ENCODE measurements around the gene VAMP2. TPM values are rescaled to one million over a fixed set of nuclear protein-coding genes. Genes with fewer than 3 reads are reported as not detected.
A peak's percentile ranks its signal among the peaks of the same experiment; 100 is the strongest.

Gene VAMP2
- 100 to 1,000 TPM; 116 to 118 TPM for total RNA-seq

DNA sequence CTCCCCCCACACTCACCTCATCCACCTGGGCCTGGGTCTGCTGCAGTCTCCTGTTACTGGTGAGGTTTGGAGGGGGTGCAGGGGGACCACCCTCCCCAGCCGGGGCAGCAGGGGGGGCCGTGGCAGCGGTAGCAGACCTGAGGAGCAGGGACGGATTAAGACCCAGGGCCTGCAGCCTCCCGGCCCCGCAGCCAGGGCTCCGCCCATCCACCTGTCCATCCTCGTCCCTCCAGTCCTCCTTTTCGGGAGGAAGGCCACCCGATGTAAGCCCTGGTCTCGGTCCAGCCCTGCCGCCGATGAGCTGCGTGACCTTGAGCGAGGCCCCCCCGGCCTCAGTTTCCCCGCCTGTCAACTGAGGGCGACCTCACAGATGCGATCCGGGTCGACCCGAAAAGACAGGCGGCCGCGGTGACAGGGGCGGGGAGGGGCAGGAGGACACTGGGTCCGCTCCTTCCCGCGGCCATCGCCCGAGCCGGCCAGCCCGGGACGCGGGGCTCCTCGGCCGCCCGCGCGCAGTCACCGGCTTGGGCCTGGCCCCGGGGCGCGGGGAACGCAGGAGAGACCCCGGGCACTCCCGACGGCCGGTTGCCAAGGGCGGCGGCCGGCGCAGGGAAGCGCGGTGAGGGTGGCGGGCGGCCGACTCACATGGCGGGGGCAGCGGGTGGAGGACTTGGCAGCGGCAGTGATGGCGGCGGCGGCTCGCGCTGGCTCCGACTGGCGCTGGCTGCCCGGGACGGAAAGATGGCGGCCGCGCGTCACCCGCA is at the start of gene VAMP2:
Gene VAMP2 (minus strand): TSS at position 716 of the 764 bp plus-strand sequence. CDS start 69 bp downstream, at position 647.
- Mint-ChIP-seq H3K4me3 (peak within 1 kb of the TSS; percentile 88), H3K36me3 (peaks cover 23% of the 10 kb centered on the region), H3K27me3 (no peaks in the 10 kb centered on the region), H3K4me1 (peaks cover 47% of the 10 kb centered on the region), H3K27ac (peak within 1 kb of the TSS; percentile 100), H3K9me3 (no peaks in the 10 kb centered on the region)
- ATAC-seq (ENCODE audit: low read depth): peak; percentile 41
- POLR2A ChIA-PET: interaction anchor here (2.2 to 14.8 kb wide), 3 partner anchors 10 to 43 kb away, joined by 10 to 384 read pairs (median 13); partner anchors contain the start of gene BORCS6
- DNase-seq: peak; percentile 95

DNA sequence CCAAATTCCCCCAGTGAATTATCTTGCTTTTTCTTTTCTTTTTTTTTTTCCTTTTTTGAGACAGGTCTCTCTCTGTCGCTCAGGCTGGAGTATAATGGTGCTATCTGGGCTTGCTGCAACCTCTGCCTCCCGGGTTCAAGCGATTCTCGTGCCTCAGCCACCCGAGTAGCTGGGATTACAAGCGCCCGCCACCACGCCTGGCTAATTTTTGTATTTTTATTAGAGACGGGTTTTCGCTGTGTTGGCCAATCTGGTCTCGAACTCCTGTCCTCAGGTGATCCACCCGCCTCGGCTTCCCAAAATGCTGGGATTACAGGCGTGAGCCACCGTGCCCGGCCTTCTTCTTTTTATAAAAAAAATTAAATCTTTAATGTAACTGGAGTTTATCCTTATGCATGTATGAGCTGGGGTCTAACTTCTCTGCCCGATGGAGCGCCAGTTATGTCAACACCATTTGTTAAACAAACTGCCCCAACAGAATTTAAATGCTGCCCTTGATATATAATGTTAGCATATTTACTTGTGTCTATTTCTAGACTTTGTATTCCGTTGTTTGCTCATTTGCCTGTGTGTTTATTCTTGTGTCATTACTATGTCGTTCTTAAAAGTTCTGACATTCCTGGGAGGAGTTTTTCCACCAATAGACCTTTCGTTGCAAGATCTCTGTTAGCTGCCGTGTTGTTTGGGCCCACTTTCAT is 48.2 kb upstream of the VAMP2 start:
- Mint-ChIP-seq H3K36me3 (peaks cover 24% of the 10 kb centered on the region), H3K4me1 (peaks cover 27% of the 10 kb centered on the region), H3K27me3 (peaks cover 3% of the 10 kb centered on the region), H3K4me3 (peak overlapping the region; percentile 96), H3K27ac (peak overlapping the region; percentile 92), H3K9me3 (no peaks in the 10 kb centered on the region)
- DNase-seq: no peak
- ATAC-seq (ENCODE audit: low read depth): peak; percentile 40
- POLR2A ChIA-PET: interaction anchor here (0.7 to 8.1 kb wide), 19 partner anchors 11 to 354 kb away, joined by 3 to 87 read pairs (median 6); partner anchors contain the start of genes BORCS6, CTC1, HES7 and KRABD2

GRCh38 chr17:8209907-8210760 is 47.4 kb upstream of the VAMP2 start, which contains the start of gene AURKB:
Gene AURKB (minus strand): TSS chr17:8210575. CDS start chr17:8210224, 351 bp downstream.
- Mint-ChIP-seq H3K4me1 (peaks cover 27% of the 10 kb centered on the region), H3K36me3 (peaks cover 26% of the 10 kb centered on the region), H3K4me3 (peak within 1 kb of the TSS; percentile 96), H3K9me3 (no peaks in the 10 kb centered on the region), H3K27me3 (peaks cover 3% of the 10 kb centered on the region), H3K27ac (peak within 1 kb of the TSS; percentile 92)
- ATAC-seq (ENCODE audit: low read depth) (peak; percentile 97), DNase-seq (peak; percentile 87)
- POLR2A ChIA-PET: interaction anchor here (0.6 to 8.1 kb wide), 20 partner anchors 10 to 353 kb away, joined by 3 to 87 read pairs (median 6); partner anchors contain the start of genes BORCS6, CTC1, HES7 and KRABD2

DNA sequence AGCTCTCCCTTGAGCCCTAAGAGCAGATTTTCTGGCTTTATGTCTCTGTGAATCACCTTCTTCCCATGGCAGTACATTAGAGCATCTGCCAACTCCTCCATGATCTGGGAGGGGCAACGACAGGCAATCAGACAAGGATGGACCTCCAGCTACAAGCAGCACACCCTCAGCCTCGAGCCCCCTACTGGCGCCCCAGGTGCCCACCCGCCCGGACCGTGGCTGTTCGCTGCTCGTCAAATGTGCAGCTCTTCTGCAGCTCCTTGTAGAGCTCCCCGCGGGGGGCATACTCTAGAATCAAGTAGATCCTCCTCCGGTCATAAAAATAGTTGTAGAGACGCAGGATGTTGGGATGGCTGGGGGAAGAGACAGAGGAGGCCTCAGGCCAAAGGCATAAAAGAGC is 43.8 kb upstream of the VAMP2 start:
- ATAC-seq (ENCODE audit: low read depth) (no peak), DNase-seq (no peak)
- no peaks in the 10 kb centered on the region for H3K27me3 Mint-ChIP-seq
- H3K4me1 Mint-ChIP-seq: peaks cover 30% of the 10 kb centered on the region
- no peaks in the 10 kb centered on the region for H3K9me3 Mint-ChIP-seq
- H3K4me3 Mint-ChIP-seq: peak overlapping the region; percentile 21
- H3K36me3 Mint-ChIP-seq: peaks cover 48% of the 10 kb centered on the region
- H3K27ac Mint-ChIP-seq: peak overlapping the region; percentile 44
- POLR2A ChIA-PET: interaction anchor here (2.5 to 8.1 kb wide), 2 partner anchors 13 to 16 kb away, joined by 10 to 87 read pairs; no protein-coding TSS in a partner anchor

- POLR2A ChIA-PET: interaction anchor here (0.7 to 1.6 kb wide), 5 partner anchors 10 to 42 kb away, joined by 3 to 8 read pairs (median 3); partner anchors contain the start of genes BORCS6 and CTC1
- Mint-ChIP-seq H3K4me1 (peaks cover 29% of the 10 kb centered on the region), H3K27me3 (no peaks in the 10 kb centered on the region), H3K27ac (no peak overlapping the region), H3K36me3 (peaks cover 51% of the 10 kb centered on the region), H3K9me3 (no peaks in the 10 kb centered on the region), H3K4me3 (no peak overlapping the region)
- DNase-seq (no peak), ATAC-seq (ENCODE audit: low read depth) (no peak)
These were observed 42.2 kb upstream of the VAMP2 start for GRCh38 chr17:8204761-8205555.

DNA sequence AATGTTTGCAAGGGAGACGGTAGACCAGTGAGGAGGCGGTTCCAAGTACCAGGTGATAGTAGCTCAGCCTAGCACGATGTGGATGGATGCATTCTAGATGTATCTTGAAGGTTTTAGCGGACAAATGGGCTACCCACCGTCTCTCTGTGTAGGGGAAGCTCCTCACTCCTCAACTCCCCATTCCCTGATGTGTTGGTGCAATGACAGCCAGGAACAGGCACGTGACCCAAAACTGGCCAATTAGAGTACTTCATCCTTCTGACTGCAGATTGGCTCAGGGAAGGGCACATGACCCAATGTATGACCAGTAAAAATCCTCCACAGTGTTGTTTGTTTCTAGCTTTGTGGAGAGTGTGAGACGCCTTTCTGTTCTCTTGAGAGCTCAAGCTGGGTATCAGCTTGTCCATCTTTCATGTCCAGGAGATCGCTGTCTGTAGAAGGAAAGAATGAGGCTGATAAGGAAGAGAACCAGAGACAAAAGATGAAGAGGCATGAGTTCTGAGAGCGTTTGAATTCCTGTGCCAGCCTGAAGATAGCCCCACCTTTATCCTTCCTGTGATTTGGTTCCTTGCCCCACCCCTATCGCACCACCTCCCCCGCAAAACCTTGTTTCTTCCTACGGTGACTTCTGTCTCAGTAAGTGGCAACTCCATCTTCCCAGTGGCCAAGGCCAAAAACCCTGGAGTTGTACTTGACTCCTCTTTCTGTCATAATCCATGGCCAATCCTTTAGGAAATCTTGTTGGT is 29.5 kb upstream of the VAMP2 start:
- peaks cover 16% of the 10 kb centered on the region for H3K4me1 Mint-ChIP-seq
- H3K27me3 Mint-ChIP-seq: no peaks in the 10 kb centered on the region
- H3K36me3 Mint-ChIP-seq: no peaks in the 10 kb centered on the region
- no peaks in the 10 kb centered on the region for H3K9me3 Mint-ChIP-seq
- DNase-seq (peak; percentile 60), ATAC-seq (ENCODE audit: low read depth) (peak; percentile 46)
- no peak overlapping the region for H3K4me3 Mint-ChIP-seq
- H3K27ac Mint-ChIP-seq: no peak overlapping the region
- POLR2A ChIA-PET: interaction anchor here (0.8 to 9.0 kb wide), 11 partner anchors 8 to 103 kb away, joined by 3 to 130 read pairs (median 6); partner anchors contain the start of genes AURKB, CTC1, RANGRF and SLC25A35

GRCh38 chr17:8190506-8190905 is 27.8 kb upstream of the VAMP2 start:
- H3K4me1 Mint-ChIP-seq: peaks cover 10% of the 10 kb centered on the region

GRCh38 chr17:8189711-8190477 is 27.1 kb upstream of the VAMP2 start, which contains the start of gene BORCS6:
Gene BORCS6 (minus strand): TSS chr17:8190180. CDS start chr17:8190140, 40 bp downstream.
- Mint-ChIP-seq H3K9me3 (no peaks in the 10 kb centered on the region), H3K36me3 (no peaks in the 10 kb centered on the region), H3K27me3 (no peaks in the 10 kb centered on the region), H3K4me3 (no peak within 1 kb of the TSS), H3K4me1 (peaks cover 10% of the 10 kb centered on the region), H3K27ac (peak within 1 kb of the TSS; percentile 95)
- ATAC-seq (ENCODE audit: low read depth) (peak; percentile 66), DNase-seq (peak; percentile 90)
- POLR2A ChIA-PET: interaction anchor here (0.6 to 9.0 kb wide), 15 partner anchors 9 to 105 kb away, joined by 3 to 130 read pairs (median 13); partner anchors contain the start of genes AURKB, CTC1, HES7 and PFAS

More at GRCh38 chr17:8190506-8190905, 27.8 kb upstream of the VAMP2 start:
- Mint-ChIP-seq H3K36me3 (no peaks in the 10 kb centered on the region), H3K27ac (peak overlapping the region; percentile 95), H3K9me3 (no peaks in the 10 kb centered on the region), H3K27me3 (no peaks in the 10 kb centered on the region), H3K4me3 (no peak overlapping the region)
- ATAC-seq (ENCODE audit: low read depth): no peak
- no peak for DNase-seq
- POLR2A ChIA-PET: interaction anchor here (0.6 to 9.0 kb wide), 12 partner anchors 9 to 105 kb away, joined by 3 to 130 read pairs (median 13); partner anchors contain the start of genes AURKB, CTC1, SLC25A35 and TMEM107

DNA sequence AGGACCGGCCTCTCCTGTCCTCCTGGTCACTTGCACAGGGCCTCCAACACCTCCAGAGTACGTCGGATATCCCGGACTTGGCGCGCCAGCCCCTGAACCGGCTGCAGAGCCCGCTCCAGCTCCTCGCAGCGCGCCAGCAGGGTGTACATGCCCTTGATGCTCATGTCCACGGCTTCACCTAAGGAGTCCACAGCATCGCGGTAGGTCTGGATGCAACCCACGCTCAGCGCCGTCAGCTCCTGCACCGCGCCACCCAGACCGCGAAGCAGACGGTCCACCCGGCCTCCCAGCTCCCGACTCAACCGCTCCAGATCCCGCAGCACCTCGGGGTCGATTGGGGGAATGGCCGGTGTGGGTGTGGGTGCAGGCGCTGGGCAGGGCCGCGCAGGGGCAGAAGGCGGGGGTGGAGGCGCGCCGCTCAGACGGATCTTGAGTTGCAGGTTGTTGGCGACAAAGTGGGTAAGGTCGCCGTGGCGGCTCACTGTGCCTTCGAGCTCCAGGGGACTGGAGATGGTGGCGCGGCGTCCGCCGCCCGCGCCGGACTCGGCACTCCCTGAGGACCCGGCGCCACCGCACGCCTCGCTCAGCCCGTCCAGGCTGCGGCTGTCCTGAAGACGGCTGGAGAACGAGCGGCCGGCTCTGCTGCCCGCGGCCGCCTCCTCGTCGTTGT is 26.4 kb upstream of the VAMP2 start:
- no peaks in the 10 kb centered on the region for H3K27me3 Mint-ChIP-seq
- peaks cover 10% of the 10 kb centered on the region for H3K4me1 Mint-ChIP-seq
- DNase-seq (no peak), ATAC-seq (ENCODE audit: low read depth) (no peak)
- no peaks in the 10 kb centered on the region for H3K36me3 Mint-ChIP-seq
- POLR2A ChIA-PET: interaction anchor here (0.6 to 9.0 kb wide), 13 partner anchors 10 to 69 kb away, joined by 3 to 130 read pairs (median 13); partner anchors contain the start of genes AURKB, CTC1, HES7 and PFAS
- H3K9me3 Mint-ChIP-seq: no peaks in the 10 kb centered on the region
- peak overlapping the region; percentile 95 for H3K27ac Mint-ChIP-seq
- H3K4me3 Mint-ChIP-seq: no peak overlapping the region

DNA sequence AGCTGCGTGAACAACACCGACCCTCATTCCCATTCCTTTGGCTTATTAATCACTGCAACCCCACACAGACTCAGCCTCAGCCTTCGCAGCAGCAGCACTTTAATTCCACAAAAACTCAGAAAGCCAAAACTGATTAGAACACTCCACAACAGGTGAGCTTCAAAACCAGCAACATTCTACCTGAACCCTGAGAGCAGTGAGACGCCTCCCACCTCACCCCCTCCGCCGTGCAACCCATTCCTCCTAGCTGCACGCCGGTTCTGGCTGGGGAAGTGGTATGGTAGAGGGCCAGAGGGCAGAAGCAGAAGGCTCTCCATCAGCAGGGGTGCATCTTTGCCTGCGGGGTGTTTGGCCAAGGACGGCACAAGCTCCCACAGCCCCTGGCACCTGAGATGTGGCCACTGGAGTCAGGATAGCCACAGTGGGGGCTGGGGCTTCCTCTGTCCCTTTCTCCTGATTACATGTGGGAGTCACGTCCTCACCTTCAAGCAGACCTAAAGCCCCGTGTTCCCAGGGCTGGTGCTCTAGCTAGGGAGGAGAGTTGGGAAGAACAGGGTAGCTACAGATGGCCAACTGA is 25.6 kb upstream of the VAMP2 start:
- POLR2A ChIA-PET: interaction anchor here (1.3 to 9.0 kb wide), 11 partner anchors 11 to 107 kb away, joined by 4 to 130 read pairs (median 13); partner anchors contain the start of genes AURKB, CTC1, HES7 and PFAS
- H3K9me3 Mint-ChIP-seq: no peaks in the 10 kb centered on the region
- DNase-seq (peak; percentile 44), ATAC-seq (ENCODE audit: low read depth) (no peak)
- peaks cover 14% of the 10 kb centered on the region for H3K4me1 Mint-ChIP-seq
- no peaks in the 10 kb centered on the region for H3K36me3 Mint-ChIP-seq
- no peak overlapping the region for H3K4me3 Mint-ChIP-seq
- H3K27me3 Mint-ChIP-seq: no peaks in the 10 kb centered on the region
- no peak overlapping the region for H3K27ac Mint-ChIP-seq

Measured in activated naive CD8-positive, alpha-beta T cell treated with anti-CD3 and anti-CD28 coated beads, Interleukin-2, amount 10 ng/mL, durations not matched to agents 7 days and 5 days (primary cell).